GM18868 (cell line): ENCODE data around the gene MAP2K4.
"Not testable (repeated sequence)": the region's sequence is repeated elsewhere in the genome, so short reads cannot be mapped to it uniquely, and the experiment has no call there.

Experiments used
- ATAC-seq: cut with Tn5 transposase; IDR thresholded peaks from one replicate; pipeline ENCODE4 v1.9.1; 2021; ENCODE audit warnings: mild to moderate bottlenecking, moderate library complexity; ENCODE audit not compliant: unreplicated experiment

MAP2K4 gene

DNA sequence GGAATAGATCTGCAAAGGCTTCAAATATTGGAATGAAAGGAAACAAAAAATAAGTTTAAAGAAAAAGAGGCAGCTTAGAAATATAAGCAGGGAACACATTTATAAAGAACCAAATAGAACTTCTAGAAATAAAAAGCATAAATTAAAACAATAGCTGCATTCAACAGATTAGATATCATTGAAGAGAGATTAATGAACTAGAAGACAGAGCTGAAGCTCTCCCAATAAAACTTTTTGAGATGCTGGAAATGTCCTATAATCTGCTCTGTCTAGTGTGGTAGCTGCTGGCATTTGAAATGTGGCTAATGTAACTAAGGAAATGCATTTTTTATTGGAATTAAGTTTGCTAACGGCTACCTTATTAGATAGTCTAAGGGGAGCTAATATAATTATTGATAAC, 115.6 kb downstream of the MAP2K4 start:
- ATAC-seq, result no peak

DNA sequence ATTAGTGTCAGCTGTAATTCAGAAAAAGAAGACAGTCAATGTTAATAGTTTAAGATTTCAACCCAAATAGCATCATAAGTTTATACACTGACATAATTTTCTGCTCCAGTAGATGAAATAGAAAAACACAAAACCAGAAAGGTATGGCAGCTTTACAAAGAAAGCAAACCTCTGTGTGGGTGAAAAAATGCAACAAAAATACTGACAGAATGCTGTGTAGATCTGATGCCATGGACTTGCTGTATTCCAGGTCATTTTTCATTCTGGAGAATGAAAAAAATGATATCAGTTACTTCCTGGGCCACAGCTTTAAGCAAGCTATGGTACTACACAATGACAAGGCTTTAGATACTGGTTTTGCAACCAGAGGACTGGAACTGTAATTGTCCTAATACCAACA, 116.0 kb downstream of the MAP2K4 start:
- ATAC-seq, result no peak

DNA sequence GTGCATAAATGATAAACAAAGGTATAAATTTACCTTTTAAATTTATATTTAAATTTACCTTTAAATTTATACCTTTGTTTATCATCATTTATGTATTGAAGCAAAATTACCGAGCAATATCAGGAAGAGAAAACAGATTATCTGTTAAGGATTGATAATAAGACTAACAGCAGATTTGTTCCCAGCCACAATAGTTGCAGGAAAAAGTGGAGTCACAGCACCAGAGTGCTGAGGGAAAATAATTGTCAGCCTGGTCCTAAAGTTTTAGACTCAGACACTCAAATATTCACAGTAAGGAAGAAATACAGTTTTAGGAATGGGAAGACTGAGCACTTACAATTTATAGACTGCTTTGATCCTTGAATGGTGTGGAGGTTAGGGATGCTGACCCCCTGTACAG, 117.2 kb downstream of the MAP2K4 start:
- no peak for ATAC-seq

DNA sequence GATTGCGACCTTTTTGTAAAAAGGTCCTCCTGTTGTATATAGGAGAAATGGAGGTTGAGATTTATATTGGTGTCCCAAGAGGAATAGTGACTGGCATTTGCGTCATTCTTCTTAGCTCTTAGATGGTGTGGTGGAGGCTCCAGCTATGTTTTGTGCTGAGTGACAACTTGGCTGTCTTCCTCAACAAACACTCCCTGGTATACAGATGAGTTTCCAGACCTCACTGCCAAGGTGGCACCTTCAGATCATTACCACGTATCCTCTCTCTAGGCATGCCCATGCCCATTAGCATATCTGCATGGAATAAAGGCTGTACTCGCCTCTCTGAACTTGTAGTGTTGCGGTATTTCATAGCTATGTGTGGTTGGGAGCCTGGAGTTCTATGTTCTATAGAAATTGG, 120.0 kb downstream of the MAP2K4 start:
- ATAC-seq, result no peak

DNA sequence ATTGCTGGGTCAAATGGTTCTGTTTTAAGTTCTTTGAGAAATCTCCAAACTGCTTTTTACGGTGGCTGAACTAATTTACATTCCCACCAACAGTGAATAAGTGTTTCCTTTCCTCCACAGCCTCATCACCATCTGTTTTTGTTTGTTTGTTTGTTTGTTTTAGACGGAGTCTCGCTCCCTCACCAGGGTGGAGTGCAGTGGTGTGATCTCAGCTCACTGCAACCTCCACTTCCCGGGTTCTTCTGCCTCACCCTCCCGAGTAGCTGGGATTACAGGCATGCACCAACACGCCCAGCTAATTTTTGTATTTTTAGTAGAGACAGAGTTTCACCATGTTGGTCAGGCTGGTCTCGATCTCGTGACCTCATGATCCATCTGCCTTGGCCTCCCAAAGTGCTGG, 141.5 kb downstream of the MAP2K4 start:
- ATAC-seq, result not testable (repeated sequence)

DNA sequence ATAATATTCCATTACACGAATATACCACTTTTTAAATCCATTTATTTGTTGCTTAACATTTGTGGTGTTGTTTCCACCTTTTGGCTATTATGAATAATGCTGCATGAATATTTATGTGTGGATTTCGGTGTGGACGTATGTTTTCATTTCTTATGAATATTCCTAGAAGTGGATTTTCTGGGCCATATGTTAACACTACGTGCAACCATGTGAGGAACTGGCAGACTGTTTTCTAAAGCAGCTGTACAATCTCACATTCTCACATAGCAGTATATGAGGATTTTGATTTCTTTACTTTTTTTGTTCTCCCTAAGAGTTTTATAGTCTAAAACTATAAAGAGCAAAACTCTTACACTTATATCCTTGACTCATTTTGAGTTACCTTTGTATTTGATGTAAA, 143.4 kb downstream of the MAP2K4 start:
- no peak for ATAC-seq

DNA sequence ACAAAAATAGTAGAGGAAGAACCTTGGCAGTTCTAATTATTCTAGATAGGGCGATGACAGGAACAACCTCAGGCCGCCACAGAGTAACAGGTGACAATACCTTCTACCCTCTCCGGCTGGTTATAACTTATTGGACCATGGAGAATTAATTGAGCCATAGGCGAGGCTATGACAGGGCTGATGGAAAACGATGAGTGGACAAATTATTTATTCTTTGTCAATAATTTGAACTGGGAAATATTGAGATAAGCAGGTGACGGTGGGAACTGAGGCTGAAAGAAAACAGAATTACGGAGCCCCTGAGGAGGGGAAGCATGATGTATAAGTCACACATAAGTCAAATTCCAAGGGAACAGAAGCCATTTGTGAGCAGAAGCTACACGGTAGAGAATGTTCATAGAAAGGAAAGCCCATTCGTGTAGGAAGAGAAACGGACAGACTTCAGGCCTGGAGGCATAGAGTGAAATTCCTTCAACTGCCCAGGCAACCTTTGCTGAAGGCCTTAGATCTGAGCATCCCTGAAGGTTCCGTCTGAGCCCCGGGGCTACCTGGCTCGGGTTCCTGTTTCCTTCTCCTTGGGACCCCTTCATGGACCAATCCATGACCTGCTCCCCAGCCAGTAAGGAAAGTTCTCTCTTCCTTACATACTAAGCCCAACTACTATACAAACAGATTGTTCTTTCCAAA, 158.1 kb downstream of the MAP2K4 start:
- ATAC-seq, result no peak

DNA sequence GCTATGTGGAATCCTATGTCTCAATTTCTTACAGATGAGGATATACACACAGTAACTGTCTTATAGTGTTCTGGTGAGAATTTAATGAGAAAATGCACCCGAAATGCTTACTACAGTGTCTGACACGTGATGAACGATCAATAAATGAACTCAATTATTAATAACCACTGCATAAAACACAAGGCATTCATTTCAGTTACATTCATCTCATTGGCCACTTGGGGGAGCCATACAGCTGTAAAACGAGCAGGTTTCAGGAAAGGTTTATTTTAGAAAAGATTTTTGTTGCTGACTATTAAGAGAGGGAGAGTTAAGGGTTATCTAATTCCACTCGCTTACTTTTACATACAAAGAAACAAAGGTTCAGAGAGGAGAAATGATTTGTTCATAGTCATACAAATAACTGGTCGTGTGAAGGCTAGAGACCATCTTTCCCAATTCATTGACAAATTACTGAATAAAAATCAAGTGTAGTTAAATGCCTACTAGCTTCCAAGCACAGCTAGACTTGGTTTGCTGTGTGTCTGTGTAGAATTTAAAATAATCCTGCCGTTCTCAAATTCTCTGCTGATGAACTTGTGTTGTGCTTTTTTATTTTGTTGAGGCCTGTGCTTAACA, 160.1 kb downstream of the MAP2K4 start:
- ATAC-seq, result no peak

DNA sequence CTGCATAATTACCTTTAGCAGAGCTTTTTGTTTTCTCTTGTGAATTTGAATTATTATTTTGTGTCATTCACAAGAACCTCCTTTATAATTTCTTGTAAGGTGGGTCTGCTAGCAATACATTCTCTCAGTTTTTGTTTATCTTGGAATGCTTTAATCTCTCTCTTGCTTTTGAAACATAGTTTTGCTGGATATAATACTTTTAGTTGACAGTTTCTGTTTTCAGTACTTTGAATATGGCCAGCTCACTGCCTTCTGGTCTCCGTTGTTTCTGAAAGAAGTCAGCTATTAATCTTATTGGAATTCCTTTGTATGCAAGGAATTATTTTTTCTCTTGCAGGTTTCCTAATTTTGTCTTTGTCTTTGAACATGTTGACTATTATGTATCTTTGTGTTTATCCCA, 167.0 kb downstream of the MAP2K4 start:
- ATAC-seq, result no peak

DNA sequence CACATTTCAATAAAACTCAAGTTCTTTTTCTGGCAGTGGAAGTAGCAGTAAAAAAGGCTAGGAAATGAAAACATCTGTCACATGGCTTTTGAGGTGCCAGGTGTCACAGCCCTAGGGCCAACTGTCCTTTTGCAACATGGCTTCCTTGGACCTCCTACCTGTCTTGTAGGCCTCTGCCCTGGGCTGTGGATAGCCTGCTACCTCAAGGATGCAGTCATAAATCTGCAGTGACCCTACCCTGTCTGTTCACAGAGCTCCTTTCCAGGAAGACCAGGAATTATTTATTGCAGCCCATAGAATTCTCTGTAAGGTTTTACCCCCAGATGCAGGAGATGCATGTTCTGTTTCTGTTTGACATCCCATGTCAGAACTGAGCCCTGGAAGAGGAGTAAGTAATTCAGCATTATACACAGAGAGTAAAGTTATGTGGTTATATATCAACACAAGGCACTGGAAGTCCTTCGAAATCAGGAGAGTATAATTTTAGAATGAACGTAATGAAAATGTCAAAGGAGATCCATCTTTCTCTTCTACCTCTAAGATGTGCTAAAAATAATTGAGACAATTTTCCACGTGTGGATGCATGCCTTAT, 172.6 kb downstream of the MAP2K4 start:
- no peak for ATAC-seq
